Measurements from ENCODE around the gene MTMR8.

GRCh38 chrX:64338296-64338695 lies 57.0 kb downstream of the MTMR8 start:
- TF ChIP-seq CTCF (IDR thresholded peaks at IDR 0.05; ENCODE audit: insufficient read depth, low read length), result no peak
- TF ChIP-seq REST (IDR thresholded peaks at IDR 0.05; ENCODE audit: insufficient replicate concordance, low read depth), result no peak
- TF ChIP-seq GABPA (IDR thresholded peaks at IDR 0.05; ENCODE audit: low read depth), result no peak
- no peak for TF ChIP-seq POLR2AphosphoS5 (IDR thresholded peaks at IDR 0.05; ENCODE audit: low read depth)
- no peak for TF ChIP-seq SPI1 (IDR thresholded peaks at IDR 0.05; ENCODE audit: borderline replicate concordance, low read depth)

Data from HL-60 (cell line).